ENCODE data around the gene PBX3.

Gene PBX3

DNA sequence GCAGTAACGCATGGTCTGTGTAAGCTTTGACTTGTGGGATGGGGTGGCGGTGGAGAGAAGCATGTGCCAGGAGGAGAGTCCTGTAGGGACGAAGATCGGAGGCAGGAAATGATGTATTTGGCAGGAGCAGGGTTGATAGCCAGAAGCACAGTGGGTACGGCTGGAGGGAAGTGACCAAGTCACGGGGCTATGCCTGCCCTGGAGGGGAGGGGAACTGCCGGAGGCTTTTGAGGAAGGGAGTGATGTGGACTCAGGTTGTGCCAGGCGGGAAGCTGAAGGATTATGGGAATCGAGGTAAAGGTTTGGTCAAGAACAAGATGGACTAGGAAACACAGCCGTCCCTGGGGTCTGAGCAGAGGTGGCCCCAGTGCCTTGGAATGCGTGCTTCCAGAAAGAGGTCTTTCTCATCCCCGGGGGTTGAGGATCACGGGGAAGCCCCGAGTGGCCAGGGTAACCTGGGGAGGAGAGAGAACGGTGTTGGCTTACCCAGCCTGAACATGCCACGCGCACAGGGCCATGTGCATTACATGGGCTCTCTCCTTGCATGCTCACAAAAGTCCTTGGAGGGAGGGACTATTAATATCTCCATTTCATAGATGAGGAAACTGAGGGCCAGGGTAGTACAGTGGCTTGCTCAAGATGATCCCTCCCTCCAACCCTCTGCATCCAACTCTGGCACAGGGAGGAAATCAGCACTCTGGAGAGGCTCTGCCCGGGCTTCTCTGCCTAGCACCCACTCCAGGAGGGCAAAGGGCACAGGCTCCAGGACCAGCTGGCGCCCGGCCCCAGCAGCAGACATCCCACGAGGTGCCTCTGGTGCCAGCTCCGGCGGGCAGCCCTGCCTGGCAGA, 253.8 kb downstream of the PBX3 start:
- no peak for DNase-seq

DNA sequence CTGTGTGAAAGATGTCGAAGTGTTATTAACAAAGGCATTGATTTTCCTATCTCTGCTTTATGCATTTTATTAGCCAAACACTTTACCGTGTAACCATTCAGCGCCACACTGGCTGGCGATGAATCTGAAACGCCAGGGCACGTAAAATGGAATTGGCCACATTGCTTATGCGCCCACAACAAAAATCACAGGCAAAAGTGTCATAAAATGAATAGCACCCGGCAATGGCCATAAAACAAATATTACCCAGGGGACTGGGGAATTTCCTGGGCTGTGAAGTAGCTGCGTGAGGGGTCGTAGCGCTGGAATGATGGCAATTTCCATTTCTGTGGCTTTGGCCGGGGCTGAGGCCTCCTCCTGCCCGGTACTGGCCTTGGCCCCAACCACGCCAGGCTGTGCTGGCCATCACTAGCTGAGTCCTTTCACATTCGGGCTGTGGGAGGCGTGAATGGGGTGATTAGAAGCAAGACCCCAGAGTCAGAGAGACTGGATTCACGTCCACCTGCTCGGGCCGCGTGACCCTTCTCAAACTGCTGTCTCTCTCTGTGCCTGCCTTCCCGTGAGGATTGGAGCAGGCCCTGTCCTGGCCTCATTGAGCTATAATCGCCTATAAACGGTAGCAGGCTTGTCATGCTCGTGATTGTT, 254.5 kb downstream of the PBX3 start:
- DNase-seq, result no peak

- no peak for DNase-seq
Observed at GRCh38 chr9:126002476-126003350, 255.5 kb downstream of the PBX3 start.

- no peak for DNase-seq
Observed at GRCh38 chr9:126009047-126009446, 261.9 kb downstream of the PBX3 start.

GRCh38 chr9:126014726-126015125, 267.6 kb downstream of the PBX3 start:
- no peak for DNase-seq

DNA sequence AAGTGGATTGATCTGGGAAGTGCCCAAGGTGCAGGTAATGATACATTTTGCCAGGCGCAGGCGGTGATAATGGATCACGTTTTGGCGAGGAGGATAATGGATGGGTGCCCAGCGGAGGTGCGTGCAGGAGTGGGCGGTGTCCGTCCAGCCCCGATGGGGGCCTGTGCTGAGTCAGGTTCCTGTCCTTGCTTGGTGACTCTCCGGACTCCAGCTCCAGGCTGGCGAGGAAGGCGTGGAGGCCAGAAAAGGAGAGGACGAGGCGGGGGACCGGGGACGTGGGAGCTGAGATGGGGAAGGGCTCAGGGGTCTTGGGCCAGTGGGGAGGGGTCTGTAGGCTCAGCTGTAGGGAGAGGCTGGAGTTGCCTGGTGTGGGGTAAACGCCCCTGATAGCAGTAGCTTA, 268.3 kb downstream of the PBX3 start:
- DNase-seq, result no peak

- no peak for DNase-seq
Observed at GRCh38 chr9:126016579-126017290, 269.6 kb downstream of the PBX3 start.

Measured in CD4-positive, alpha-beta T cell treated with Interleukin-12 subunit alpha and Interleukin-12 subunit beta, for 1 hour (primary cell).